ENCODE measurements around the gene HTRA3. TPM values are rescaled to one million over a fixed set of nuclear protein-coding genes. Genes with fewer than 3 reads are reported as not detected.

Gene HTRA3
- total and polyA plus RNA-seq, 2 of the 4 experiments (the other 2 are of a cell fraction) = 1.3 to 9.5 TPM

DNA sequence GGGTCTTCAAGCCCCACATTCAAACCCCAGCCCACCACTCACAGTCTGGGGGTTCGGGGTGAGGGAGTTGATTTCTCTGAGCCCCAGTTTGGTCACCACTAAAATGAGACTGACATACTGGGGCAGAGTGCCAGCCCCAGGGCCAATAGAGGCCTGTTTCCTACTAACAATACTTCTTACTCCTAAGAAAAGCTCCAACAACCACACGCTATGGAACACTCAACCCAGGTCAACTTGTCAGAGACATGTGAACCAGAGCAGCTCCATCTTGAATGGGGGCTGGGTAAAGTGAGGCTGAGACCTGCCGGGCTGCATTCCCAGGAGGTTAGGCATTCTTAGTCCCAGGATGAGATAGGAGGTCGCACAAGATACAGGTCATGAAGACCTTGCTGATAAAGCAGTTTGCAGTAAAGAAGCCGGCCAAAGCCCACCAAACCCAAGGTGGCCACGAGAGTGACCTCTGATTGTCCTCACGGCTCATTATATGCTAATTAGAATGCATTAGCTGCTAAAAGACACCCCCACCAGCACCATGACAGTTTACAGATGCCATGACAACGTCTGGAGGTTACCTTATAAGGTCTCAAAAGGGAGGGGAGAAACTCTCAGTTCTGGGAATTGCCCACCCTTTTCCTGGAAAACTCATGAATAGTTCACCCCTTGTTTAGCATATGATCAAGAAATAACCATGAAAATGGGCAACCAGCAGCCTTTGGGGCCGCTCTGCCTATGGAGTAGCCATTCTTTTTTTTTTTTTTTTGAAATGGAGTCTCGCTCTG, 26.6 kb upstream of the HTRA3 start:
- Histone ChIP-seq H3K9me1 (ENCODE audit: insufficient read depth, low read length) (no peaks in the 10 kb centered on the region), H2AK9ac (replicated peaks; ENCODE audit: low read depth, low read length, poor library complexity) (no peak overlapping the region), H3K14ac (replicated peaks; ENCODE audit: low read depth, low read length) (no peak overlapping the region), H2AFZ (replicated peaks; ENCODE audit: low read length, poor library complexity) (peak overlapping the region; percentile 86), H3K23ac (ENCODE audit: low read depth, low read length) (no peak overlapping the region), H3K4me1 (ENCODE audit: control insufficient read depth, insufficient read depth, low read length) (peaks cover 8% of the 10 kb centered on the region), H3K4ac (ENCODE audit: low read depth, low read length) (peak overlapping the region; percentile 8; the same call in 1 of the 2 replicates), H3K27me3 (ENCODE audit: control insufficient read depth, insufficient read depth, low read length) (no peaks in the 10 kb centered on the region; the same call in 1 of the 2 replicates), H4K91ac (ENCODE audit: insufficient read depth, low read depth, low read length) (no peak overlapping the region), H3K9me3 (ENCODE audit: control insufficient read depth, insufficient read depth, low read length) (no peaks in the 10 kb centered on the region; the same call in 1 of the 2 replicates), H3K18ac (ENCODE audit: low read depth, low read length) (no peak overlapping the region; the same call in 1 of the 2 replicates), H4K8ac (ENCODE audit: low read depth in 2 of 2, low read length in 2 of 2) (peak overlapping the region in 1 of 2 experiments; percentile 6; a peak in 1 of 4 replicates), H2BK15ac (ENCODE audit: low read depth, low read length) (no peak overlapping the region), H3K79me1 (ENCODE audit: low read depth in 1 of 2, low read length in 2 of 2) (no peaks in the 10 kb centered on the region), H3K36me3 (ENCODE audit: control insufficient read depth, insufficient read depth, low read length) (no peaks in the 10 kb centered on the region), H2AK5ac (ENCODE audit: low read depth, low read length) (no peak overlapping the region; the same call in 1 of the 2 replicates), H3K27ac (ENCODE audit: insufficient read depth, low read length) (no peak overlapping the region), H3K4me2 (ENCODE audit: low read depth, low read length) (no peak overlapping the region), H4K5ac (ENCODE audit: low read depth, low read length) (no peak overlapping the region; the same call in 1 of the 2 replicates), H4K20me1 (ENCODE audit: insufficient read depth, low read length) (no peaks in the 10 kb centered on the region; the same call in 1 of the 2 replicates), H3K9ac (ENCODE audit: low read depth, low read length) (no peak overlapping the region), H2BK5ac (ENCODE audit: low read depth, low read length, poor library complexity, severe bottlenecking) (no peak overlapping the region), H2BK120ac (ENCODE audit: low read depth, low read length) (no peak overlapping the region), H2BK20ac (ENCODE audit: low read depth, low read length) (no peak overlapping the region), H3K4me3 (ENCODE audit: insufficient read depth, low read depth, low read length) (no peak overlapping the region), H3K56ac (ENCODE audit: extremely low read depth, insufficient read depth, low read length) (no peak overlapping the region)
- BruUV-seq (replicated peaks) = no TSS peak
- intact Hi-C loops (cut with micrococcal nuclease) = loop anchor here (1.0 to 2.0 kb wide), 5 partner anchors 17 to 164 kb away; no protein-coding TSS in a partner anchor
- ChIA-PET POLR2A (ENCODE audit: unreplicated experiment) (no interaction called here), CTCF (interaction anchor here (0.5 to 2.5 kb wide), 10 partner anchors 24 to 172 kb away, joined by 3 to 18 read pairs (median 5); no protein-coding TSS in a partner anchor)
- in situ Hi-C loops (cut with MboI; ENCODE audit: low sequenced_read_pairs) = loop anchor here (5.0 kb wide), 1 partner anchor 159 kb away; no protein-coding TSS in a partner anchor
- TF ChIP-seq RAD21 (IDR thresholded peaks at IDR 0.05; ENCODE audit: low read length) = no peak
- no peak for TF ChIP-seq SMC3 (IDR thresholded peaks at IDR 0.05; ENCODE audit: low read depth, low read length)
- no peak for TF ChIP-seq BHLHE40 (IDR thresholded peaks at IDR 0.05; ENCODE audit: low read depth, low read length)
- TF ChIP-seq NFE2L2 (IDR thresholded peaks at IDR 0.05; ENCODE audit: low read depth, low read length) = no peak
- TF ChIP-seq, protein P1, sequence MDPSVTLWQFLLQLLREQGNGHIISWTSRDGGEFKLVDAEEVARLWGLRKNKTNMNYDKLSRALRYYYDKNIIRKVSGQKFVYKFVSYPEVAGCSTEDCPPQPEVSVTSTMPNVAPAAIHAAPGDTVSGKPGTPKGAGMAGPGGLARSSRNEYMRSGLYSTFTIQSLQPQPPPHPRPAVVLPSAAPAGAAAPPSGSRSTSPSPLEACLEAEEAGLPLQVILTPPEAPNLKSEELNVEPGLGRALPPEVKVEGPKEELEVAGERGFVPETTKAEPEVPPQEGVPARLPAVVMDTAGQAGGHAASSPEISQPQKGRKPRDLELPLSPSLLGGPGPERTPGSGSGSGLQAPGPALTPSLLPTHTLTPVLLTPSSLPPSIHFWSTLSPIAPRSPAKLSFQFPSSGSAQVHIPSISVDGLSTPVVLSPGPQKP (IDR thresholded peaks at IDR 0.05; ENCODE audit: borderline replicate concordance, low read depth, low read length) = no peak
- no peak for TF ChIP-seq RFX5 (IDR thresholded peaks at IDR 0.05; ENCODE audit: low read depth, low read length)
- TF ChIP-seq POLR2A (IDR thresholded peaks at IDR 0.05; ENCODE audit: low read depth, low read length) = no peak
- no peak for TF ChIP-seq CEBPB (IDR thresholded peaks at IDR 0.05; ENCODE audit: low read depth, low read length)
- no peak for TF ChIP-seq RCOR1 (IDR thresholded peaks at IDR 0.05; ENCODE audit: insufficient replicate concordance, low read length)
- TF ChIP-seq, protein P2, sequence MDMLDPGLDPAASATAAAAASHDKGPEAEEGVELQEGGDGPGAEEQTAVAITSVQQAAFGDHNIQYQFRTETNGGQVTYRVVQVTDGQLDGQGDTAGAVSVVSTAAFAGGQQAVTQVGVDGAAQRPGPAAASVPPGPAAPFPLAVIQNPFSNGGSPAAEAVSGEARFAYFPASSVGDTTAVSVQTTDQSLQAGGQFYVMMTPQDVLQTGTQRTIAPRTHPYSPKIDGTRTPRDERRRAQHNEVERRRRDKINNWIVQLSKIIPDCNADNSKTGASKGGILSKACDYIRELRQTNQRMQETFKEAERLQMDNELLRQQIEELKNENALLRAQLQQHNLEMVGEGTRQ (IDR thresholded peaks at IDR 0.05; ENCODE audit: low read depth, low read length) = no peak
- TF ChIP-seq, protein P3, sequence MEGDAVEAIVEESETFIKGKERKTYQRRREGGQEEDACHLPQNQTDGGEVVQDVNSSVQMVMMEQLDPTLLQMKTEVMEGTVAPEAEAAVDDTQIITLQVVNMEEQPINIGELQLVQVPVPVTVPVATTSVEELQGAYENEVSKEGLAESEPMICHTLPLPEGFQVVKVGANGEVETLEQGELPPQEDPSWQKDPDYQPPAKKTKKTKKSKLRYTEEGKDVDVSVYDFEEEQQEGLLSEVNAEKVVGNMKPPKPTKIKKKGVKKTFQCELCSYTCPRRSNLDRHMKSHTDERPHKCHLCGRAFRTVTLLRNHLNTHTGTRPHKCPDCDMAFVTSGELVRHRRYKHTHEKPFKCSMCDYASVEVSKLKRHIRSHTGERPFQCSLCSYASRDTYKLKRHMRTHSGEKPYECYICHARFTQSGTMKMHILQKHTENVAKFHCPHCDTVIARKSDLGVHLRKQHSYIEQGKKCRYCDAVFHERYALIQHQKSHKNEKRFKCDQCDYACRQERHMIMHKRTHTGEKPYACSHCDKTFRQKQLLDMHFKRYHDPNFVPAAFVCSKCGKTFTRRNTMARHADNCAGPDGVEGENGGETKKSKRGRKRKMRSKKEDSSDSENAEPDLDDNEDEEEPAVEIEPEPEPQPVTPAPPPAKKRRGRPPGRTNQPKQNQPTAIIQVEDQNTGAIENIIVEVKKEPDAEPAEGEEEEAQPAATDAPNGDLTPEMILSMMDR (conservative IDR thresholded peaks at IDR 0.05; ENCODE audit: low read depth, low read length) = no peak
- 60% methylated on average over 1 of the region's 10 CpGs; no CpG with 5 or more reads in 1 of the 2 experiments for WGBS, 2 experiments (ENCODE audit: extremely low coverage in 2 of 2, insufficient read length in 1 of 2)
- no peak for DNase-seq
- dilution Hi-C loops (cut with HindIII; ENCODE audit: low sequenced_read_pairs, unreplicated experiment) = no loop called here
- ATAC-seq (ENCODE audit: low read depth) = no peak

Data from IMR-90 (cell line).